Breast epithelium (tissue), 4 donors: ENCODE data around the gene PLA2G4D. TPM values are rescaled to one million over a fixed set of nuclear protein-coding genes. Genes with fewer than 3 reads are reported as not detected.

Source experiments
- DNase-seq, 2 donors: peaks; one replicate each; pipeline ENCODE4 v3.0.0-alpha.2; 2019; ENCODE audit warnings: low spot score in 2 of 2
- H3K27ac ChIP-seq, 2 donors: fragments of 200-600 bp; sonication (generic) in 1 of 2; one replicate each; pipeline ENCODE4 v1.5.1; 2016 to 2019; ENCODE audit warnings: mild to moderate bottlenecking in 1 of 2
- H3K27me3 ChIP-seq, 2 donors: fragments of 200-600 bp; sonication (generic) in 1 of 2; one replicate each; pipeline versions ENCODE4 v1.5.1 to v1.6.0; 2017 to 2019; ENCODE audit warnings: control low read depth in 1 of 2, mild to moderate bottlenecking in 1 of 2
- H3K36me3 ChIP-seq: fragments of 200-600 bp; one replicate; pipeline ENCODE4 v1.5.1; 2019
- H3K4me1 ChIP-seq, 2 donors: fragments of 200-600 bp; sonication (generic); one replicate each; pipeline ENCODE4 v1.5.1; 2016 to 2019; ENCODE audit warnings: control low read depth in 1 of 2
- H3K4me3 ChIP-seq, 3 donors: fragments of 200-600 bp; sonication (generic); 1 replicate in 2 of 3; 2 replicates in 1 of 3; pipeline ENCODE4 v1.5.1; 2016 to 2019; ENCODE audit warnings: mild to moderate bottlenecking in 3 of 3, moderate library complexity in 2 of 3
- H3K9me3 ChIP-seq, 2 donors: fragments of 200-600 bp; sonication (generic) in 1 of 2; one replicate each; pipeline ENCODE4 v1.5.1; 2016 to 2019; ENCODE audit warnings: control low read depth in 1 of 2
- CTCF ChIP-seq, 3 donors: fragments of 450-650 bp; IDR thresholded peaks; one replicate each; pipeline ENCODE4 v1.5.1; 2016 to 2017; ENCODE audit warnings: antibody characterized with exemption in 3 of 3, mild to moderate bottlenecking in 3 of 3, moderate library complexity in 3 of 3
- POLR2A ChIP-seq: fragments of 450-650 bp; IDR thresholded peaks from one replicate; pipeline ENCODE4 v1.6.1; 2016; ENCODE audit warnings: antibody characterized with exemption, mild to moderate bottlenecking, moderate library complexity
- POLR2AphosphoS5 ChIP-seq, 3 donors: sonication (generic); formaldehyde crosslinking; IDR thresholded peaks; one replicate each; pipeline ENCODE4 v1.6.1; 2017; ENCODE audit warnings: antibody characterized with exemption in 3 of 3
- intact Hi-C: fragments of 100-400 bp; cut with DNase I; formaldehyde crosslinking; loops from one replicate; pipeline ENCODE4 v1.15.1; 2023; ENCODE audit warnings: low total_unique reads
- total RNA-seq, 3 donors: library from RNA; depleted of rRNA; stranded (reverse); fragments of >200 nt; gene quantifications; one replicate each; pipeline ENCODE4 v1.1.0, GENCODE V29; 2016

PLA2G4D gene
- total RNA-seq, 3 donors from 2014 or later: not detected

GRCh38 chr15:42131826-42132806 is 37.8 kb upstream of the PLA2G4D start:
- intact Hi-C loops: no loop called here
- H3K36me3 ChIP-seq: no peaks in the 10 kb centered on the region
- no peaks in the 10 kb centered on the region for H3K4me1 ChIP-seq
- no peak for DNase-seq
- TF ChIP-seq POLR2A (no peak), CTCF (IDR thresholded peaks at IDR 0.05) (no peak), POLR2AphosphoS5 (IDR thresholded peaks at IDR 0.05) (no peak)
- no peak overlapping the region for H3K27ac ChIP-seq
- no peak overlapping the region for H3K4me3 ChIP-seq
- H3K27me3 ChIP-seq: no peaks in the 10 kb centered on the region
- no peaks in the 10 kb centered on the region for H3K9me3 ChIP-seq

- H3K4me3 ChIP-seq: no peak overlapping the region
- DNase-seq: no peak
- no peaks in the 10 kb centered on the region for H3K9me3 ChIP-seq
- intact Hi-C loops: no loop called here
- no peaks in the 10 kb centered on the region for H3K36me3 ChIP-seq
- no peaks in the 10 kb centered on the region for H3K27me3 ChIP-seq
- no peak overlapping the region for H3K27ac ChIP-seq
- H3K4me1 ChIP-seq: no peaks in the 10 kb centered on the region
- no peak for TF ChIP-seq CTCF (IDR thresholded peaks at IDR 0.05)
- no peak for TF ChIP-seq POLR2AphosphoS5 (IDR thresholded peaks at IDR 0.05)
- TF ChIP-seq POLR2A: no peak
Observed at GRCh38 chr15:42131006-42131405, 36.6 kb upstream of the PLA2G4D start.

DNA sequence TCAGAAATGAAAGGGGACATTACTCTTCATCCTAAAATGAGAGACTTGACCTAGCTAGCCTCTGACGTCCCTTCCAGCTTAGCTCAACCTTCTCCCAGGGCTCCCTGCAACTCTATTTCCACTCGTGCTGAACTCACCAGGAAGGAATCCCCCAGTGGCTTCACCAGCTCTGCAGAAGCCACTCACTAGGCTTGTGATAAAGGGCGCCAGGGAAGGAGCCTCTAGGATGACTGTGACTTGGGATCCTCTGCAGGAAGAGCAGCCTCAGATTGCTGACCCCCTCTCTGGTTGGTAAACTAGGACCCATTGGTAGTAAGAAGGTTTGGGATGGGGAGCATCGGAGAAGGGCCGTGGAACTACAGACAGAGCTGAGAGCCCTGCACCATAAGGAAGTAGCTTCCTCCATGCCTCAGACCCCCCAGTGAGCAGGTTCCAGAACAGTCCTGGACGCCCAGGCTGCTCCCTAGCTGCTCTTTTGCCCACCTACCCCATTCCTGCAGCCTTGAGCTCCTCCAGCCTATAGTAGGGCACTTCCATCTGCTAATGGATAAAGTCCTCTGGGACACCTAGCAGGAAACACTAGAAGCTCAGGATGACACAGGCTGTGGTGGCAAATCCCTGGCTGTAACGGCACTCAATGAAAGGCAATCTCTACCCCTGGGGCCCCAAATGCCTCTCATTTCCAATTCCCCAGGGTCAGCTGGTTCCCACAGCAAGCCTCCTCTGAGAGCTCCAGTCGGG is 36.1 kb upstream of the PLA2G4D start:
- DNase-seq: no peak
- TF ChIP-seq POLR2A: no peak
- TF ChIP-seq POLR2AphosphoS5 (IDR thresholded peaks at IDR 0.05): no peak
- TF ChIP-seq CTCF (IDR thresholded peaks at IDR 0.05): no peak
- no peaks in the 10 kb centered on the region for H3K27me3 ChIP-seq
- H3K27ac ChIP-seq: no peak overlapping the region
- H3K4me3 ChIP-seq: no peak overlapping the region
- no peaks in the 10 kb centered on the region for H3K9me3 ChIP-seq
- intact Hi-C loops: no loop called here
- no peaks in the 10 kb centered on the region for H3K4me1 ChIP-seq
- no peaks in the 10 kb centered on the region for H3K36me3 ChIP-seq

- no peak for TF ChIP-seq POLR2AphosphoS5 (IDR thresholded peaks at IDR 0.05)
- TF ChIP-seq POLR2A: no peak
- TF ChIP-seq CTCF (IDR thresholded peaks at IDR 0.05): no peak
- Histone ChIP-seq H3K4me3 (no peak overlapping the region), H3K9me3 (no peaks in the 10 kb centered on the region), H3K27me3 (no peaks in the 10 kb centered on the region), H3K27ac (no peak overlapping the region), H3K36me3 (no peaks in the 10 kb centered on the region), H3K4me1 (no peaks in the 10 kb centered on the region)
- DNase-seq: no peak
- intact Hi-C loops: no loop called here
Observed at GRCh38 chr15:42129364-42129763, 35.0 kb upstream of the PLA2G4D start.

GRCh38 chr15:42128476-42128875 is 34.1 kb upstream of the PLA2G4D start:
- DNase-seq: no peak
- H3K36me3 ChIP-seq: no peaks in the 10 kb centered on the region
- no peak overlapping the region for H3K27ac ChIP-seq
- H3K4me3 ChIP-seq: no peak overlapping the region
- intact Hi-C loops: no loop called here
- TF ChIP-seq CTCF (IDR thresholded peaks at IDR 0.05) (no peak), POLR2A (no peak), POLR2AphosphoS5 (IDR thresholded peaks at IDR 0.05) (no peak)
- H3K27me3 ChIP-seq: no peaks in the 10 kb centered on the region
- no peaks in the 10 kb centered on the region for H3K9me3 ChIP-seq
- H3K4me1 ChIP-seq: no peaks in the 10 kb centered on the region
